ENCODE measurements around the gene SLC5A6.

The SLC5A6 gene

DNA sequence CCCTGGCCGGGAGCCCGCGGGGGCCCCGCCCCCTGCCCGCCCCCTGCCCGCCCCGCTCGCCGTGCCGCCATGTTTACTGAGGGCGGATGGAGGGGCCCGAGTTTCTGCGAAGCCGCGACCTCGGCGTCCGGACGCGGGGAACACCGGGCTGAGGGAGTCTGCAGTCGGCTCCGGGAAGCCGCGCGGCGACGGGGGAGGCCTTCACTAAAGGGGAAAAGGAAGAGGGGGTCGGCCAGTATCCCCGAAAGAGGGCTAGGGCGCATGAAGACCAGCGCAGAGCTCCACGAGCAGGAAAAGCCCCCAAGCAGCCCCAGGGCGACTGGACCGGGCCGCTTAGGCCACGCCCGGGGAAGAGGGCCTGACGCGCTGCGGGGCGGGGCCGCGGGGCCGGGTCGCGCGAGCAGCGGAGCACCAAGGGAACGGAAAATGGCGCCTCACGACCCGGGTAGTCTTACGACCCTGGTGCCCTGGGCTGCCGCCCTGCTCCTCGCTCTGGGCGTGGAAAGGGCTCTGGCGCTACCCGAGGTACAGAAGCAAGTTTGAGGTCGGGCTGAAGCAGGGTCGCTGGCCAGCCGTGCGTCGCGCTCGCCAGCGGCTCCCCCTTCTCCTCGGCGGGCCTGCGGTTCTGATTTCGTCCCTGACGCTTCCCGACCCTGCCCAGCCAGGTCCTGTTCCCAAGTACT is at the start of gene SLC5A6, which contains the start of gene ATRAID:
Gene SLC5A6 (minus strand): TSS at position 326 of the 683 bp plus-strand sequence. CDS start 4,618 bp downstream, outside the sequence.
Gene ATRAID (plus strand): TSS at position 99 of the 683 bp plus-strand sequence. CDS start 328 bp downstream, at position 427.
- DNase-seq = peak; percentile 88

DNA sequence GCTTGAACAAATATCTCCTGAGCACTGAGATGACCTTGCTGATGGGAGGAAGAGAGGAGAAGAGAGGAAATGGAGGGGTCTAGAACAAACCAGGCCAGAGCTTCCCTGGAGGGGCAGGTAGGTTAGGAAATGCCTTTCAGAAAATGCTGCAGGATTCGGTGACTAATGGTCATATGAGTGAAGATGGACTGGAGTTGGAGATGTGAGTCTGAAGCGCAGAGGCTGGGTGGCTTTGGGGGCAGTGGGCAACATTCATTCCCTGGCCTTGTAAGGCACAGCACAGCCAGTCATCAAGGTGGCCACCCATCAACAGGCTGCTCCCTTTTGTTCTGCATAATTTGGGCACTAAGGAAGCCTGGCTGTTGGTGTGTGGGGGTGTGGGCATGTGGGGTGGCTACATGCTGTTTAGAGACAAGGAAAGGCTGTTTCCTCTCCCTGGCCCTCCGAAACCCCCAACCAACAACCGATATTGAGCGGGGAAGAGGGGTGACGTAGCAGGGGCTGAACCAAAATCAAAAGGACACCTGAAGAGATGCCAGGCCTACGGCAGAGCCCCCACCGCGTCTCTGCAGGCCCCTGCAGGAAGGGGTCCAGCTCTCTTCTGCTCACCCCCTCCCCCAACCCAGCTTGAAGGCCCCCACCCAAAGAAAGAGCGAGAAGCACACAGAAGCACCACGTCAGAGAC is 49.3 kb upstream of the SLC5A6 start:
- DNase-seq = no peak

DNA sequence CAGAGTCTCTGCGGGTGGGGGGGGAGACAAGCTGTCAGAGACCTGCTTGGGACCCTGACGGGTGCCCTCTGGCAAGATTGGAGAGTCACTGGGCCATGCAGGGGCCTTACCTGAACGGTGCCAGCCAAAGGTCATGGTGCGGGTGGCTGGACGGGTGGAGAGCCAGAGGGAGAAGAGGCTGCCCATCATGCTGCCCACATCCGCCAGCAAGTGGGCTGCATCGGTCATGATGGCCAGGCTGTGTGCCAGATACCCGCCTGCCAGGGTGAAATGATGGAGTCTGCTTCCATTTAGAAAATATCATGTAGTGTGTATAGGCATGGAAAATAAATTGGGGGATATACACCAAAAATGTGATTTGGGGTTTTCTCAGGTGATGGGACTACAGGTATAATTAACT is 46.0 kb upstream of the SLC5A6 start:
- no peak for DNase-seq

DNA sequence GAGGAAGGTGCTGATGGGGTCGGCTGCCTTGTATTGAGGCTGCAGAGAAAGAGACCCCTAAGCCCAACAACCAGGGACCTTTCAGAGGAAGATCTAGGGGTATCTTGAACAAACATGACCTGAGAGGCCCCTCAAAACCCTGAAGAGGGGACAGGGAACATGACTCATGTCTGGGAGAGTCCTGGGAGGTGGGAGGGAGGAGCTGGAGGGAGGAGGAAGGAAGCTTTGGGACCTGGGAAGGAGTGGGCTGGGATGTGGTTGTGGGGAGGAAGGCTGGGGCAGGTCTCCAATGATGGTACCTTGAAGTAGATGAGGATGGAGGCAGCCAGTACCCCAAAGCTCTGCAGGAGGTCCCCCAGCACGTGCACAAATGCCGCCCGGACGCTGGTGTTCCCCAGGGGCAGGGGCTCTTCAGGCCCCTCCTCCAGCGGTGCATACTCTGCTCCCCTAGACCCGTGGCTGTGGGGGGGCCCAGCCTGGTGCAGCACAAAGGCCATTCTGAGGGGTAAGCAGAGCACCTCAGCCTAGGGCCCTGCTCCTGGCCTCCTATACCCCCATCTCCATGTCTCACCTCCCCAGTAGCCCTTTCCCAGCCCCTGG is 44.9 kb upstream of the SLC5A6 start:
- DNase-seq = no peak

DNA sequence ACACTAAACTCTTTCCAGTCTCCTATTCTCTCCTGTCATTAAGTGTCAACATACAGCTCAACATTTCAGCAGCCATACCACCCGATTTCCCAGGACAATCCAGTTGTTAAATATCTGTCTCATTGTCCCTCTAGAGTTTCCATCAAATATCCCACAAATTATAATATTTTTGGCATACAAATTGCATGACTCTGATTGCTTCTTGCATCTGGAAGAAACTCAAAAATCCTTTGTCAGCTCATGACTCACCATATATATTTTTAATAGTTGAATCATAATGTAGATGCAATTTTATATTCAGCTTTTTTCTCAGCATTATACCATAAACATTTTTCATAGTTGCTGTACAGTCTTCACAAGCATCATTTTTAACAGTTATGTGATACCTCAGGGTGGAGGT is 43.6 kb upstream of the SLC5A6 start:
- no peak for DNase-seq

DNA sequence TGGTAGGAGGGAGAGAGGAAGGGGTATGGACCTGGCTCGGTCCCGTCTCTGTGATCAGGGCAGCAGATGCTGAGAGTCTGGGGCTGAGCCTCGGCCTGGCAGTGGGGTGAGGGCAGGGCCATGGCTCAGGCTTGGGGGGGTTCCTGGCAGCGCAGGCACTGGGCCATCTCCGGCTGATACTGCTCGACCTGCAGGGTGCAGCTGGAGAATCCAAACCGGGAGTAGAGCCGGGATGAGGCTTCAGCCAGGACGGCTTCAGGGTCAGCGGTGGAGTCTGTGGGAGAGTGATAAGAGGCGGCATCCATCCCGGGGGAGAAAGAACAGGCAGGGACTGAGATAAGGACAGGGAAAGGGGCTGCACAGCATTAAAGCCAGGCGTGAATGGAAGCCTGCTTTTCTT is 43.1 kb upstream of the SLC5A6 start:
- no peak for DNase-seq

DNA sequence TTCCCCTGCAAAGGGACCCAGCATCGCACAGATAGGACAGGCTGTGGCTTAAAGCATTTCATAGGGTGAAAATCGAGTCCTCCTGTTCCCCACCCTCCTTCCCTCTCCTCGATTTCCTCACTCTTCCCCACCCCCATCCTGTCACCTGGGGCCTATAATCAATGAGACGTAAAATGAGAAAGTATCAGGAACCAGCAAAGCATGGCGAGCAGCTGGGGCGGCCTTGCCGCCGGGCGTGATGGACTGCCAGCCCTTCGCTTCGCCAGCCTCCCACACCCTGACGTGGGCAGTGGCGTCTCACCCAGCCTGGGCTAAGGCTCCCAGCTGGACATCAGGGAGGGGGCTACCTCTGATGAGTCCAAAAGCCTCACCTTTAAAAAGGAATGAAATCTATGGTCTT is 39.7 kb upstream of the SLC5A6 start:
- no peak for DNase-seq

DNA sequence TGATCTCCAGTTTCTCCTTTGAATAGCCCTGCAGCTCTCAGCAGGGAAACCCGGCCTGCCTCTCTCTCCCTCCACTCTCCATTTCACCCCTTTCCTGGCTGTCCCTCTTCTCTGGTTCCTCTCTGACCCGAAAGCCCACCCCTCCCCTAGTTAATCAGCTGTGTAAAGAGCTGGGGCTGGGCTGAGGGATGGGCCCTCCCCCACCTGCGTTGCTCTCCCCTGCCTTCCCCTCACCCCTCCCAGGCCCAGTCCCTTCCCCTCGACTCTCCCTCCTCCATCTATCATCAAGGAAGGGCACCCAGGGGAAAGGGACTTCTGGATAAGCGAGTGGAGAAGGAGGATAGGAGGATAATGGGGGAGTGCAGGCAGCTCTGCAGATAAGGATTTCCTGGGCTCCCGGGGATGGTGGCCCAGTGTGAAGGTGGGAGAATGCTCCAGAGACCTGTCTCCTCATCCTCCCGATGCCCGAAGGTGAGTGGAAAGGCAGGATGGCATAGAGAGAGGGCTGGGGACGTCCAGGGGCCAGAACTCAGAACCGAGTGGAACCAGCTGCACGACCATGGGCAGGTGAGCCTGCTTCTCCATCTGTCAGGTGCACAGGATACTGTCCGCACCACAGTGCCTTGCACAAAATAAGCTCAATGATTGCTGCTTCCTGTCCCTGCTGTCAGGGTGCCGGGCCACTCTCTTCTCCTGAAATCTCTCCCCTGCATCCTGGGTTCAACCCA is 38.7 kb upstream of the SLC5A6 start:
- no peak for DNase-seq

DNA sequence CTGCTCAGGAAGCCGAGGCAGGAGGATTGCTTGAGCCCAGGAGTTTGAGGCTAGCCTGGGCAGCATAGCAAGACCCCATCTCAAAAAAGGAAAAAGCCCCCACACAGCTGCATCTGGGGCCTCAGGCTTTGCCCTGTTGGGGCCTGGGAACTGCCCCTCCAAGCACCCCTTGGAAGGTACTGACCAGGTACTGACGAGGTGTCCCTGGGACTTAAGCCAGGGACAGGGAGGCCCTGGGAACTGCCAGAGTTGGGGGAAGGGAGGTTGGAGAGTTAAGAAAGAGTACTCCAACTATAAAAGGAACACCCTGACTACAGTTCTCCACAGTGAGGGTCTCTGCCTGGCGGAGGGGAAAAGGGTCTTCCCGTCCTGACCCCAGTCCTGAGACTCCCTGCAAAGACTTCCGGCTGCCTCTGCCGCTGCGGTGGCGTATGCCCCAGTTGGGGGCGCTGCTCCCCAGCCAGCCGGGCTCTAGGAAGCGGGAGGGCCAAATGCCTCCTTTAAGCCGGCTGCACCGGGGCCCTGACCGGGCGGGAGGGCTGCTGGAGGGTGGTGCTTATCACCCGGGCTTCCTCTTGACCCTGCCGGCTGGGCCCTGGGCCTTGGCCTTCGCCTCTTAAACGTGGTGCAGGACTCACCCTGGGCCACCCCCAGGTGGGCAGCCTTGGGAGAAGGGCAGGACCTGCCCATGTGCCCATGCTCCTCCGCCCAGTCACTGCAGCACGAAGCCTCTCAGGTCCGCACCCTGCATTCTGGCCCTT is 38.0 kb upstream of the SLC5A6 start:
- DNase-seq = peak; percentile 8

DNA sequence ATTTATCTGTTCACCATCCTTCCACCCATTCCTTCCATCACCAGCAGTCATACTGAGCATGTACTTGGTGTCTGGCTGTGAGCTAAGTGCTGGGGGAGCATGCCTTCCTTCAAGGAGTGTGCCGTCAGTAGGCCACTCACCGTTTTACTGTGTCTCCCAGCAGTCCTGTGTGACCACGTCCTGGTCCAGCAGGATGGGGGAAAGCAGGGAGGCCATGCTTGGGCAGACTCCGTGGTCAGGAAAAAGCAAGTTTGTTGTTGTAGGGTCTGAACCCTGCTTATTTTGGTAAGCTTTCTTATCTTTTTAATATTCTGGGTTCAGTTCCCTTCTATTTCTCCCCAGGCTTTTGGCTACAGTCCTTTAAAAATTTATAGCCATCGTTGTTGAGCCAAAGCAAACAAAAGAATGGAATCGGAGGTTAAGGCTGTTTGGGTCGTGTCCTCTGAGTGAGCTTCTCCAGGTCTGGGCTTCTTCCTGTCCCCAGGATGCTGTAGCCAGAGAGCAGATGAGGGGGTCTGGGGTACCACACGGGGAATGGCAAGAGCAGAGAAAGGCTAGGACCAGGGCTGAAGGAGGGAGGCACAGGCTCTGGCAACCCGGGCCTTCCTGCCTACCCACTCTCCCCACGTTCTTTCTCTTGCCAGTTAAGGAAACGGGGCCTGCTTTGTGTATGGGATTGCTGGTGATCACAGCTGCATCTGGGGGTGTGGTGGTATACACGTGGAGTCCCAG is 37.3 kb upstream of the SLC5A6 start:
- DNase-seq = no peak

DNA sequence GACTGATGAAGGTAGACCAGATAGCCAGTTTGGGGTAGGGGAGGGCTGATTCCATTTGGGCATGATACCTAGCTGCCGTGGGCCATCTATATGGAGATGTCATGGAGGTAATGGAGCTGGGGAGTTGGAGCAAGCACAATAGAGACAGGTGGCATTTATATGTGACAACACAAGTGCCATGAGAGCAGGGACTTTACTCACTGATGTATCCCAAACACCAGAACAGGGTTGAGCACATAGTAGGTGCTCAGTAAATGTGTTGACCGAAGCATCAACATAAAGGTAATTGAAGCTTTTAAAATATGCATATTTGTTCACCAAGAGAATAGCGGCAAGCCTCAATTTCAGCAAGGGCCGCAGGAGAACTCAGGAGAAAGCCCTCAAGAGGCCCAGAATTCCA is 35.8 kb upstream of the SLC5A6 start:
- DNase-seq = no peak

GRCh38 chr2:27245626-27246025 is 33.6 kb upstream of the SLC5A6 start:
- no peak for DNase-seq

GRCh38 chr2:27245116-27245515 is 33.0 kb upstream of the SLC5A6 start:
- no peak for DNase-seq

DNA sequence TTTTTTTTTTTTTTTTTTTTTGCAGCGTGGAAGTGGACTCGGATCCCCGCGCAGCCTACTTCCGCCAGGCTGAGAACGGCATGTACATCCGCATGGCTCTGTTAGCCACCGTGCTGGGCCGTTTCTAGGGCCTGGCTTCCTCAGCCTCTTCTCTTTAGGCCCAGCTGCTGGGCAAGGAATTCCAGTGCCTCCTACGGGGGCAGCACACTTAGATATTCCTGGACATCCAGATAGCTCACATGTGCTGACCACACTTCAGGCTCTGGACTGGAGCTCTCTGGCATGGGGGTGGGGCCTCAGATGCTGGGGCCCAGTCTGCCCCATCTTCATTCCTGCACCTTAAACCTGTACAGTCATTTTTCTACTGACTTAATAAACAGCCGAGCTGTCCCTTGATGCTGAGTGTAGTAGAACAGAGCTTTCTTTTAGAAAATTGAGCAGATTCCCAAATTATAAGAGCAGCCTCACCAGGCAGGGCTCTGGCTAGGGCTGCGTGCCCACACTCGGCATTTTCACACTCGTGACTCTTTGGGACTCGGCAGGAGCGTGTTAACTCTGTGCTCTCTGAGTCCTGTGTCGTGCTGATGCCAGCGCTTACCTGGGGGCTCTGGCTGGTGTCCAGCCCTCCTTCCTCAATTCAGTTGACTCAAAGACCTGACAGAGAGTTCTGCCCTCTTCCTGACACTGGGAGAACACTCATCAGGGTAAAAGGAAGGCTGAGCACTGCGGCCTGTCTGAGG is 31.5 kb upstream of the SLC5A6 start:
- DNase-seq = no peak

GRCh38 chr2:27242614-27242951 is 30.5 kb upstream of the SLC5A6 start:
- DNase-seq = no peak

- DNase-seq = no peak
Observed at GRCh38 chr2:27241761-27242613, 29.9 kb upstream of the SLC5A6 start.

GRCh38 chr2:27240406-27240805 is 28.3 kb upstream of the SLC5A6 start:
- DNase-seq = no peak

- no peak for DNase-seq
Observed at GRCh38 chr2:27238976-27239375, 26.9 kb upstream of the SLC5A6 start.

DNA sequence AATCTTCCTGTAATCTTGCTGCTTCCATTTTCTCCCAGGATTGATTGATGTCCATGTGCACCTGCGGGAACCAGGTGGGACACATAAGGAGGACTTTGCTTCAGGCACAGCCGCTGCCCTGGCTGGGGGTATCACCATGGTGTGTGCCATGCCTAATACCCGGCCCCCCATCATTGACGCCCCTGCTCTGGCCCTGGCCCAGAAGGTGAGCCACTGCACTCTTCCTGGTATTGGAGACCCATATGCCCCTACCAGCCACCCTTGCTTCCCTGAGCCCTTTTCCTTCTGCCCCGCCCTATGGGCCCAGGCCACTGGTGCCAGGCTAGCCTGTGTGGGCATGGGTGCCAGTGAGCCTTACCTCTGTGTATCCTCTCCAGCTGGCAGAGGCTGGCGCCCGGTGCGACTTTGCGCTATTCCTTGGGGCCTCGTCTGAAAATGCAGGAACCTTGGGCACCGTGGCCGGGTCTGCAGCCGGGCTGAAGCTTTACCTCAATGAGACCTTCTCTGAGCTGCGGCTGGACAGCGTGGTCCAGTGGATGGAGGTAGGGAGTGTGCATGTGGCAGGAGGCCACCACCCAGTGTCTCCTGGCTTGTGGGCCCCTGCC is 25.4 kb upstream of the SLC5A6 start:
- no peak for DNase-seq

- no peak for DNase-seq
Observed at GRCh38 chr2:27236626-27237025, 24.6 kb upstream of the SLC5A6 start.
